HCT116 (cell line): Measurements from ENCODE around the gene NPR3. TPM values are rescaled to one million over a fixed set of nuclear protein-coding genes. Genes with fewer than 3 reads are reported as not detected.
A peak's percentile ranks its signal among the peaks of the same experiment; 100 is the strongest.

Experiments
- ATAC-seq: fragments of 200-7000 bp; cut with Tn5 transposase; 2 replicates; pipeline ENCODE4 v1.9.1; 2020; ENCODE audit warnings: mild to moderate bottlenecking, moderate library complexity
- BruUV-seq: library from RNA; stranded (reverse); fragments of 400-500 nt; replicated peaks from 2 replicates; lab custom pipeline; 2021; lab: Mats Ljungman, UMichigan
- CTCF ChIA-PET: fragments of 300-600 bp; sonication (Branson Sonifier 250); formaldehyde crosslinking; loops from one replicate; lab custom pipeline; 2021; ENCODE audit warnings: antibody characterized with exemption; lab: Charles Lee
- POLR2A ChIA-PET: fragments of 300-600, 350-600 bp; sonication (Branson Sonifier 250); formaldehyde crosslinking; loops from one replicate; lab custom pipeline; 2021; ENCODE audit warnings: antibody characterized with exemption; lab: Charles Lee
- RAD21 ChIA-PET, 2 experiments: fragments of 300-600 bp; sonication (Branson Sonifier 250); formaldehyde crosslinking; loops; one replicate each; lab custom pipeline; 2023; ENCODE audit warnings: low total read pairs in 2 of 2; ENCODE audit not compliant: uncharacterized antibody in 2 of 2, unreplicated experiment in 2 of 2, low non-redundant PET in 1 of 2; lab: Charles Lee
- DNase-seq: peaks from one replicate; pipeline ENCODE4 v3.0.0-alpha.2; 2010; ENCODE audit warnings: low read depth, low spot score
- H2AFZ ChIP-seq: fragments of 200-600 bp; shearing (Covaris generic), sonication (generic); 2 replicates; pipeline ENCODE4 v1.6.1; 2017; ENCODE audit warnings: low read depth, mixed run types, mixed read lengths, antibody characterized with exemption, low read length; ENCODE audit not compliant: poor library complexity, severe bottlenecking
- H3K27ac ChIP-seq: 2 replicates; pipeline ENCODE4 v1.5.1; 2012; ENCODE audit warnings: low read depth, low read length
- H3K27me3 ChIP-seq: fragments of 200-600 bp; sonication (generic); 2 replicates; pipeline ENCODE4 v1.6.1; 2016; ENCODE audit warnings: mixed run types, low read length, mixed read lengths; ENCODE audit not compliant: insufficient read depth
- H3K36me3 ChIP-seq, 2 experiments: fragments of 200-500 bp in 1 of 2; fragments of 200-600 bp in 1 of 2; sonication (Bioruptor generic) in 1 of 2; sonication (generic) in 1 of 2; 2 replicates each; pipeline versions ENCODE4 v1.5.1 to v1.6.1; 2014 to 2016; ENCODE audit warnings: low read length in 2 of 2, inconsistent platforms in 1 of 2, mixed read lengths in 1 of 2, mixed run types in 1 of 2; ENCODE audit not compliant: insufficient read depth in 2 of 2, control insufficient read depth in 1 of 2
- H3K4me1 ChIP-seq, 2 experiments: fragments of 200-600 bp in 1 of 2; sonication (generic) in 1 of 2; 2 replicates each; pipeline versions ENCODE4 v1.5.1 to v1.6.1; 2012 to 2017; ENCODE audit warnings: low read length in 2 of 2, inconsistent platforms in 1 of 2, mild to moderate bottlenecking in 1 of 2, mixed read lengths in 1 of 2, mixed run types in 1 of 2, moderate library complexity in 1 of 2; ENCODE audit not compliant: insufficient read depth in 2 of 2, control insufficient read depth in 1 of 2
- H3K4me2 ChIP-seq: fragments of 200-600 bp; sonication (generic); 2 replicates; pipeline ENCODE4 v1.6.1; 2017; ENCODE audit warnings: mixed run types, low read length, mixed read lengths
- H3K4me3 ChIP-seq, 2 experiments: fragments of 200-600 bp in 1 of 2; sonication (generic) in 1 of 2; replicated peaks in 1 of 2; 2 replicates each; pipeline ENCODE4 v1.5.1; 2011 to 2016; ENCODE audit warnings: low read length in 2 of 2, control low read depth in 1 of 2, low read depth in 1 of 2, mild to moderate bottlenecking in 1 of 2, mixed read lengths in 1 of 2, mixed run types in 1 of 2
- H3K79me2 ChIP-seq: fragments of 200-600 bp; sonication (generic); 2 replicates; pipeline ENCODE4 v1.6.1; 2017; ENCODE audit warnings: mild to moderate bottlenecking, mixed run types, low read length, moderate library complexity, mixed read lengths; ENCODE audit not compliant: insufficient read depth
- H3K9ac ChIP-seq: fragments of 200-600 bp; sonication (generic); 2 replicates; pipeline ENCODE4 v1.6.1; 2016; ENCODE audit warnings: low read length, mixed read lengths
- H3K9me2 ChIP-seq: fragments of 200-600 bp; sonication (generic), shearing (Covaris generic); 2 replicates; pipeline ENCODE4 v1.6.1; 2017; ENCODE audit warnings: mixed run types, mild to moderate bottlenecking, moderate library complexity; ENCODE audit not compliant: insufficient read depth
- H3K9me3 ChIP-seq, 2 experiments: fragments of 200-500 bp in 1 of 2; fragments of 200-600 bp in 1 of 2; sonication (Bioruptor generic) in 1 of 2; sonication (generic) in 1 of 2; 2 replicates each; pipeline ENCODE4 v1.6.1; 2014 to 2017; ENCODE audit warnings: low read length in 2 of 2, mixed read lengths in 2 of 2, inconsistent platforms in 1 of 2, low read depth in 1 of 2, mild to moderate bottlenecking in 1 of 2, mixed run types in 1 of 2, moderate library complexity in 1 of 2; ENCODE audit not compliant: control insufficient read depth in 1 of 2, insufficient read depth in 1 of 2
- H4K20me1 ChIP-seq: fragments of 200-600 bp; sonication (generic), shearing (Covaris generic); 2 replicates; pipeline ENCODE4 v1.6.1; 2017; ENCODE audit warnings: mixed run types, mild to moderate bottlenecking, moderate library complexity; ENCODE audit not compliant: insufficient read depth
- CEBPB ChIP-seq: IDR thresholded peaks from 2 replicates; pipeline ENCODE4 v1.6.1; 2012; ENCODE audit warnings: low read depth
- CTCF ChIP-seq, 3 experiments: fragments of 200-600 bp in 1 of 3; sonication (generic) in 1 of 3; IDR thresholded peaks in 2 of 3; conservative IDR thresholded peaks in 1 of 3; 2 replicates each; pipeline ENCODE4 v1.5.1; 2012 to 2017; ENCODE audit warnings: low read depth in 2 of 3, low read length in 2 of 3, antibody characterized with exemption in 1 of 3, borderline replicate concordance in 1 of 3, control low read depth in 1 of 3, mild to moderate bottlenecking in 1 of 3, mixed read lengths in 1 of 3, mixed run types in 1 of 3, moderate library complexity in 1 of 3; ENCODE audit not compliant: insufficient read depth in 1 of 3
- EGR1 ChIP-seq: IDR thresholded peaks from 2 replicates; pipeline ENCODE4 v1.6.1; 2012; ENCODE audit warnings: low read depth
- ELF1 ChIP-seq: IDR thresholded peaks from 2 replicates; pipeline ENCODE4 v1.6.1; 2012; ENCODE audit warnings: low read depth, borderline replicate concordance
- EZH2phosphoT487 ChIP-seq: fragments of 200-600 bp; IDR thresholded peaks from 2 replicates; pipeline ENCODE4 v1.6.1; 2018; ENCODE audit warnings: antibody characterized with exemption, borderline replicate concordance
- FOSL1 ChIP-seq: IDR thresholded peaks from 2 replicates; pipeline ENCODE4 v1.6.1; 2012; ENCODE audit warnings: low read depth
- JUND ChIP-seq: IDR thresholded peaks from 2 replicates; pipeline ENCODE4 v1.6.1; 2012
- MAX ChIP-seq: IDR thresholded peaks from 2 replicates; pipeline ENCODE4 v1.6.1; 2012
- POLR2A ChIP-seq: IDR thresholded peaks from 2 replicates; pipeline ENCODE4 v1.7.0; 2011; ENCODE audit warnings: borderline replicate concordance; ENCODE audit not compliant: insufficient read depth, insufficient read length; ENCODE audit errors: extremely low read depth
- POLR2AphosphoS5 ChIP-seq: IDR thresholded peaks from 2 replicates; pipeline ENCODE4 v1.6.1; 2011; ENCODE audit warnings: mild to moderate bottlenecking, low read depth, low read length, moderate library complexity
- RAD21 ChIP-seq: IDR thresholded peaks from 2 replicates; pipeline ENCODE4 v1.6.1; 2012; ENCODE audit warnings: low read depth, mild to moderate bottlenecking
- SIN3A ChIP-seq: IDR thresholded peaks from 2 replicates; pipeline ENCODE4 v1.6.1; 2012; ENCODE audit warnings: low read depth
- SP1 ChIP-seq: IDR thresholded peaks from 2 replicates; pipeline ENCODE4 v1.6.1; 2012; ENCODE audit warnings: low read depth
- TCF7L2 ChIP-seq: IDR thresholded peaks from 2 replicates; pipeline ENCODE4 v1.7.0; 2011; ENCODE audit warnings: borderline replicate concordance, inconsistent platforms; ENCODE audit not compliant: insufficient read depth, insufficient read length; ENCODE audit errors: extremely low read depth
- ZFX ChIP-seq: fragments of 450-650 bp; IDR thresholded peaks from 2 replicates; pipeline ENCODE4 v1.6.1; 2017
- intact Hi-C: fragments of 100-400 bp; cut with micrococcal nuclease; formaldehyde crosslinking; loops from 2 replicates; pipeline ENCODE4 v1.10.0; 2022
- total RNA-seq: library from RNA; stranded (reverse); gene quantifications from one replicate; pipeline ENCODE4 v1.2.1, GENCODE V29; 2021; ENCODE audit not compliant: unreplicated experiment
- TF ChIP-seq, protein P1 (sequence below): IDR thresholded peaks from 2 replicates; pipeline ENCODE4 v1.6.1; 2011; ENCODE audit warnings: mild to moderate bottlenecking, low read length, moderate library complexity; ENCODE audit not compliant: insufficient replicate concordance; ENCODE audit errors: extremely low read depth

The NPR3 gene
- total RNA-seq, 1 experiment from 2014 or later, result 0.39 TPM

GRCh38 chr5:32767948-32768467, 56.9 kb downstream of the NPR3 start:
- Histone ChIP-seq H4K20me1 (no peaks in the 10 kb centered on the region), H3K4me2 (peak overlapping the region; percentile 42), H3K9ac (no peak overlapping the region), H2AFZ (no peak overlapping the region), H3K27ac (no peak overlapping the region), H3K4me1 (peaks cover 5 to 15% of the 10 kb centered on the region in 2 experiments; a peak in 3 of 4 replicates), H3K27me3 (no peaks in the 10 kb centered on the region), H3K79me2 (no peaks in the 10 kb centered on the region), H3K36me3 (no peaks in the 10 kb centered on the region), H3K9me3 (no peaks in the 10 kb centered on the region), H3K4me3 (no peak overlapping the region), H3K9me2 (no peaks in the 10 kb centered on the region)
- RAD21 ChIA-PET, result no interaction called here
- 0 out of 2 replicates have a peak, but pooled peaks have one; percentile 19 for TF ChIP-seq SP1
- TF ChIP-seq EGR1, result no peak
- TF ChIP-seq CEBPB, result peak; percentile 67
- TF ChIP-seq JUND, result peak; percentile 50; the same call in 1 of the 2 replicates
- TF ChIP-seq ELF1, result no peak
- no peak for TF ChIP-seq POLR2A
- TF ChIP-seq MAX, result peak; percentile 45; the same call in 1 of the 2 replicates
- peak; percentile 49; the same call in 1 of the 2 replicates for TF ChIP-seq FOSL1
- intact Hi-C loops, result no loop called here
- ATAC-seq, result peak; percentile 93
- BruUV-seq, result no TSS peak
- CTCF ChIA-PET, result no interaction called here
- DNase-seq, result peak; percentile 54
- POLR2A ChIA-PET, result no interaction called here

DNA sequence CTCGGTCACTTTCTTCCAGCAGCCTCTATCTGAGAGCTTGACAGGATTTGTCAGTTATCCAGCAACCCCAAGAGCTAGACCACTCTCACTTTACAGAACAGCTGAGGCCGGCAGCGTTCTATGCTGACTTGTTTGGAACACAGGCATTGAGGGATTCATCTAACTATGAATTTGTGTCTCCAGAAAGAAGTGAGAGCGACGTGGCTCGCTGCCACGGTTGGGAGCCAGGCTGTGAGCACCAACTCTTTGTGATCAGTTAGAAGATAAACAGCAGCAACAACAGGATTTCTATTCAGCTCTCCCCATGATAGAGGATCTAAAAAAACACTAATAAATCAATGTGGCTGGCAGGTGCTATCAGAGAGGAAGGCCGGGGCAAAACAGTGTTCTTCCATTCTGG, 58.6 kb downstream of the NPR3 start:
- Histone ChIP-seq H3K27me3 (no peaks in the 10 kb centered on the region), H3K36me3 (no peaks in the 10 kb centered on the region), H3K9ac (no peak overlapping the region), H2AFZ (no peak overlapping the region), H3K9me3 (no peaks in the 10 kb centered on the region), H3K27ac (no peak overlapping the region), H3K4me1 (peaks cover 5 to 15% of the 10 kb centered on the region in 2 experiments; a peak in 3 of 4 replicates), H3K79me2 (no peaks in the 10 kb centered on the region), H3K4me3 (no peak overlapping the region), H3K4me2 (no peak overlapping the region), H3K9me2 (no peaks in the 10 kb centered on the region), H4K20me1 (no peaks in the 10 kb centered on the region)
- ATAC-seq, result no peak
- no peak for DNase-seq
- intact Hi-C loops, result no loop called here
- POLR2A ChIA-PET, result no interaction called here
- BruUV-seq, result no TSS peak
- CTCF ChIA-PET, result no interaction called here
- RAD21 ChIA-PET, result no interaction called here
- TF ChIP-seq MAX, result no peak
- no peak for TF ChIP-seq CTCF (IDR thresholded peaks at IDR 0.05 in 2 of 3, conservative IDR thresholded peaks at IDR 0.05 in 1 of 3; ENCODE audit: borderline replicate concordance in 1 of 3, insufficient read depth in 1 of 3, low read depth in 2 of 3, low read length in 2 of 3)
- no peak for TF ChIP-seq POLR2AphosphoS5
- no peak for TF ChIP-seq ZFX
- no peak for TF ChIP-seq ELF1
- TF ChIP-seq EZH2phosphoT487, result no peak
- no peak for TF ChIP-seq RAD21
- TF ChIP-seq, protein P1, sequence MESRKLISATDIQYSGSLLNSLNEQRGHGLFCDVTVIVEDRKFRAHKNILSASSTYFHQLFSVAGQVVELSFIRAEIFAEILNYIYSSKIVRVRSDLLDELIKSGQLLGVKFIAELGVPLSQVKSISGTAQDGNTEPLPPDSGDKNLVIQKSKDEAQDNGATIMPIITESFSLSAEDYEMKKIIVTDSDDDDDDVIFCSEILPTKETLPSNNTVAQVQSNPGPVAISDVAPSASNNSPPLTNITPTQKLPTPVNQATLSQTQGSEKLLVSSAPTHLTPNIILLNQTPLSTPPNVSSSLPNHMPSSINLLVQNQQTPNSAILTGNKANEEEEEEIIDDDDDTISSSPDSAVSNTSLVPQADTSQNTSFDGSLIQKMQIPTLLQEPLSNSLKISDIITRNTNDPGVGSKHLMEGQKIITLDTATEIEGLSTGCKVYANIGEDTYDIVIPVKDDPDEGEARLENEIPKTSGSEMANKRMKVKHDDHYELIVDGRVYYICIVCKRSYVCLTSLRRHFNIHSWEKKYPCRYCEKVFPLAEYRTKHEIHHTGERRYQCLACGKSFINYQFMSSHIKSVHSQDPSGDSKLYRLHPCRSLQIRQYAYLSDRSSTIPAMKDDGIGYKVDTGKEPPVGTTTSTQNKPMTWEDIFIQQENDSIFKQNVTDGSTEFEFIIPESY, result no peak
- no peak for TF ChIP-seq TCF7L2
- TF ChIP-seq SIN3A, result no peak
